SKM-1 (cell line): ENCODE results near the gene SELENOM.
A peak's percentile ranks its signal among the peaks of the same experiment; 100 is the strongest.

Source experiments
- DNase-seq: peaks from one replicate; lab custom pipeline; 2025; ENCODE audit not compliant: unreplicated experiment; lab: John Stamatoyannopoulos, UW

SELENOM gene

DNA sequence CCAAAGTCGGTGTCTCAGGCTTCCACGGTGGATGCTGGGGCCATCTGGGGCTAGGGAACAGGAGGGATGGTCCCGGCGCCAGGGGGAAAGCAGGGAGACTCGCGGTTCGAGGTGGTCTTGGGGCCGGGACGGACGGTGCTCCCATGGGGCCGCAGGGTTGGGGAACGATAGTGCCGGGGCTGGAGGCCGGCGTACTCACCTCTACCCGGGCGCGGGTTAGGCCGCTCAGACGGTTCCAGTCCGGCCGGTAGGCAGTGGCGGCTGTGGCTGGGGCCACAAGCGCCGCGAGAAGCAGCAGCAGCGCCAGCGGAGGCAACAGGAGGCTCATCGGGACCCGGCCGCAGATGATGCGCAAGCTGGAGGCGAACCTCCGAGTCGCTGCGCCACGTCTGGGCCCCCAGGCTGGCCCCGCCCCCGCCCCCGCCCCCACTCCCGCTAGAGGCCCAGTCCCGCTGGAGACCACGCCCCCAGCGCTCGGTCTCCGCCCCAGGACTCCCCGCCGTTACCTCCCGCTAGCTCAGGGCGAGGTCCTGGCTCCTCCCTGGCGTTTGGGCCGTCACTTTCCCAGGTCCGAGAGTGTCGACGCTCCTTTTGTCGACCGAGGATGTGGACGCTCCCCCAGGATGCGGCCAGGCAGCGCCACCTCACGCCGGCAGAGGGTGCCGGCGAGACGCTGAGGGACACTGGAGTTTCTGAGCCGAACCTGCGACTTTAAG lies at the start of gene SELENOM:
SELENOM (minus strand) TSS at position 391 of the 716 bp plus-strand sequence; CDS start at position 328, 63 bp downstream.
- DNase-seq = peak; percentile 95

- DNase-seq = no peak
These were observed 48.1 kb upstream of the SELENOM start for GRCh38 chr22:31155422-31155821.

DNA sequence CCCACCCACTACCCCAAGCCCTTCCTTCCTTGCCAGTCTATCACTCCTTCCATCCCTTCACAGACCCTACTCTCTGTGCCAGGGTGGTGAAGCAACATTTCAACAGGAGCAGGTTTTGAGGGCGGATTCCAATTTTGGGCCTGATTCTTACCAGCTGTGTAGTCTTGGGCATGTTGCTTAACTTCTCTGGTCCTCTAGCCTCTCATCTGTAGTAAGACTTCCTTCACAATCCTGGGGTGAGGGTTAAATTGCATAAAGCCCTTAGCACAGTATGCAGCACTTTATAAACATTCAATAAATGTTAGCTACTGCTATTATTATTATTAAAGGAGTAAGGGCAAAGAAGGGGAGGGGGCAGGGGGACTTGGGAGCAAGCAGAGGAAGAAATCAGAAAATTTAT lies 47.6 kb upstream of the SELENOM start:
- DNase-seq = no peak

DNA sequence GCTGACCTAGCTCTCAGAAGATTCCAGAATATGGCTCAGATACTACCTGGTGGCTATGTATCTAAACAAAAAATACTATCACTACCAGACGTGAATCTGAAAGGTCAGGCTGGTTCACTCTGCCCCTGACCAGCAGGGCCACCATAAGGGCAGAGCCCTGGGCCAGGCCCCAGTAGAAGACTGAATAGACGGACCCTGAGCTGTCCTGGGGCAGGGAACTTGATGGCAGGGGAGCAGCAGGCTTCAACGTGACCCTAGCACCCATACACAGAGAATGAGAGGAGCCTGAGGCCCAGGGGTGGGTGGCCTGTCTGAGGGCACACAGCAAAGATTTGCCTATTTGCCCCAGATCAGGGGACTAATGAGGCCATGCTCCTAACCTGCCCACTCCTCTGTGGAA lies 46.0 kb upstream of the SELENOM start:
- no peak for DNase-seq

DNA sequence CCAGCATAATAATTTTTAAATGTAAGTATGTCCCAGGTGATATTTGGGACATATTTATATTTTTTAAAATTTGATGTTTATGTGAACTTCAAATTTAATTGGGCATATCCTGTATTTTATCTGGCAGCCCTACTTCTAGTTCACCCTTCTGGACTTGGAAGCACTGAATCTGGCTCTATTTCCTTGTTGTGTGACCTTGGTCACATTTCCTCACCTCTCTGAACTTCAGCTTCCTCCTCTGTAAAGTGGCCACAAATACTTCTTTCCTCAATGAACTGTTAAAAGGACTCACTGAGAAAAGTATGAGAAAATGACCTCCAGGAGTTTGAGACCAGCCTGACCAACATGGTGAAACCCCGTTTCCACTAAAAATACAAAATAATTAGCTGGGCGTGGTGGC lies 44.5 kb upstream of the SELENOM start:
- peak; percentile 59 for DNase-seq

- DNase-seq = no peak
These were observed 43.2 kb upstream of the SELENOM start for GRCh38 chr22:31150615-31151014.

GRCh38 chr22:31148953-31149627 lies 41.7 kb upstream of the SELENOM start:
- peak; percentile 24 for DNase-seq

DNA sequence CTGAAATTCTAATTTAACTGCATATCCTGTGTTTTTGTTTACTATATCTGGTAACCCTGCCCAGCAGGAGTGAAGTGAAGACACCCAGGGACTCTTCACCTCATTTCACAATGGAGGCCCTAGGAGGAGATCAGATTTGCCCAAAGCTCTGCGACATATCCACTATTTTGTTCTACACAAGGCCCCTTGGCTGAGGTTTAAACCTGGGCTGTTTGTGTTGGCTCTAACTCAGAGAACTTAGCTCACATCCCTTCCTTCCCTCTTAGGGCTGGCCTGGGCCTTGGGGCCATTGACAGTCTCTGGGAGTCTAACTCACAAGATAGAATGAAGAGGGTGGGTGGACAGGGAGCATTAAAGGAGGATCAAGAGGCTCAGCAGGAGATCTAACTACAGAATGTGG lies 41.1 kb upstream of the SELENOM start:
- DNase-seq = no peak

DNA sequence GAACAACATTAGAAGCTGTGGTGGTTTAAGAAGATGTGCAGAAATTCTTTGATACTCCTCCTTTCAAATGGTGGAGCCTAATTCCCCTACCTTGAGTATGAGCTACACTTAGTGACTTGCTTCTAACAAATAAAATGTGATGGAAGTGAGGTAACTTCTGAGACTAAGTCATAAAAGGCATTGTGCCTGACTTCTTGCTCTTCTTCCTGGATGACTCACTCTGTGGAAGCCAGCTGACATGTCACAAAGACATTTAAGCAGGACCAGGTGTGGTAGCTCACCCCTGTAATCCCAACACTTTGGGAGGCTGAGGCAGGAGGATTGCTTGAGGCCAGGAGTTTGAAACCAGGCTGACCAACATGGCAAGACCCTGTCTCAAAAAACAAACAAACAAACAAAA lies 36.9 kb upstream of the SELENOM start:
- DNase-seq = no peak

- no peak for DNase-seq
These were observed 36.2 kb upstream of the SELENOM start for GRCh38 chr22:31143537-31143936.

- DNase-seq = no peak
These were observed 35.7 kb upstream of the SELENOM start for GRCh38 chr22:31143038-31143437.

DNA sequence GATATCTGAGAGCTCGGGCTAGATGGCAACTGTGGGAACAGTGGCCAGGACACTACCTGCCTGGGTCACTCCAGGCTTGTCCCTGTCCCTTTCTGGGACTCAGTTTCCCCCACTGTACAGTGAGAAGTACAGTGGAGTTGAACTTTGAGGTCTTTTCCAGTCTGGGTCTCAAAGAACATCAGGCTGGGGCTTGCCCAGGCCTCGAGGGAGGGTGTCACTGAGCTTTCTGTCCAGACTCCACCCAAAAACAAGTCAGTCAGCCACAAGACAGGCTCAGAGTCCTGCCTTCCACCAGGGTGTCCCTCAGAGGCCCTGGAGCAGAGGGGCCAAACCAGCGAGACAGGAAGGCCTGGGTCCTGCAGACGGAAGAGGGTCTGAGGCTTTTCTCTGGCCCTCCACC lies 34.9 kb upstream of the SELENOM start:
- DNase-seq = no peak

DNA sequence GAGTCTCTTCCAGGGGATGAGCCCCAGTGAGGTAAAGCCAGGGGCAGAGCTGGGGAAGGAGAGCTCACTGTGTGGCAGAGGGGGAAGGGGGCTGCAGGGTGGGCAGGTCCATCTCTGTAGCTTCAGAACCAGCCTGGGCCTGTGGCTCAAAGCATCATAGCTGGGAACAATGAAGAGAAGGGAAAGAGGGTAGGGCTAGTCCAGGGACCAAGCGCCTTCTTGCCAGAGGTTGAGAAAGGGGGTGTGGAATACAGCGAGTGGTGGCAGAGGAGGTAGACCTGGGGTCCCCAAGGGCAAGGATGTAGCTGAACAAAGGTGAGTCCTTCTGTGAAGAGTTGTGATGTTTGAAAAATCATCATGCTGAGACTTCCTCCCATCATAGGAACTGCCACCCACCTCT lies 34.2 kb upstream of the SELENOM start:
- no peak for DNase-seq

- no peak for DNase-seq
These were observed 33.4 kb upstream of the SELENOM start for GRCh38 chr22:31140746-31141145.

GRCh38 chr22:31139866-31140716 lies 32.7 kb upstream of the SELENOM start, which contains the start of gene PLA2G3:
PLA2G3 (minus strand) TSS chr22:31140508; CDS start chr22:31140354, 154 bp downstream.
- no peak for DNase-seq

- no peak for DNase-seq
These were observed 31.7 kb upstream of the SELENOM start for GRCh38 chr22:31139066-31139465.

DNA sequence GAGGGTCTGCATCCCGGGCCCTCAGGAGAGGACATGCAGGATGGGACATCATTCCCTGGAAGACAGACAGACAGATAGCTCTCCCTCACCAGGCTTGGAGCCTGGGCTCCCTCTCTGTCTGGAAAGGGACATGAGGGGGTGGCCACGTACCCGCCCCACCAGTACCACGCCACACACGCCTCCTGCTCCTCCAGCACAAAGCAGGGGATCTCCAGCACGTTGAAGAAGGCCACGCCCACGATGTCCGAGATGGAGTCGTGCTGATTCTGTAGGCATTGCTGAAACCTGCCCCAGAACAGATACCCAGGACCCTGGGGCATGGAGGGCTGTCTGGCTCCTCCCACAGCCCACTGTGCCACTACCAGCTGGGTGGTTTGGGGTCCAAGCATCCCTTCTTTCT lies 30.8 kb upstream of the SELENOM start:
- no peak for DNase-seq

DNA sequence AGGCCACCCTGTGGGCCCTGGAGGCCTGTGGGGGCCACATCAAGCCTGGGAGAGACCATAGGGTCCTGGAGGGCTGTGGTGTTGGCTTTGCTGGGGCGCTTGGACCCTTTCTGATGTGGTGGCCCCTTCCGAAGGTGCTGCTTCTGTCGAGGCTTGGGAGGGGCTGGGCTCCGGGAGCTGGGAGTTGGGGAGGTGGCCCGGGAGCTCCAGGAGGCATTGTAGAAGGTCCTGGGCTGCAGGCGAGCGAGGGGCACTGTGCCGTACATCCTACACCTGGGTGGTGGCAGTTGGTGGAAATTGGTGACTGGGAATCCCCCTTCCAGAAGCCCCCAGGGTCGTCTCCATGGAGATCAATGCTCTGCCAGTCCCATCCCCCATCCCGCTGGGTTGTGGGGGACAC lies 30.4 kb upstream of the SELENOM start:
- no peak for DNase-seq

- DNase-seq = no peak
These were observed 29.3 kb upstream of the SELENOM start for GRCh38 chr22:31136711-31137110.

GRCh38 chr22:31136155-31136554 lies 28.8 kb upstream of the SELENOM start:
- DNase-seq = no peak

- DNase-seq = no peak
These were observed 28.3 kb upstream of the SELENOM start for GRCh38 chr22:31135706-31136105.

GRCh38 chr22:31134688-31135087 lies 27.3 kb upstream of the SELENOM start:
- DNase-seq = no peak
